Activated CD4-positive, alpha-beta T cell treated with anti-CD3 and anti-CD28 coated beads, Interleukin-2, amount 50 U/mL, for 1 hour (primary cell): ENCODE results near the gene GCA.

Experiments
- DNase-seq: peaks from one replicate; pipeline ENCODE4 v3.0.0-alpha.2; 2020

GCA gene

GRCh38 chr2:162328424-162329157 is 15.3 kb upstream of the GCA start:
- DNase-seq, result no peak

- DNase-seq, result no peak
Measured at GRCh38 chr2:162330881-162331280, 13.1 kb upstream of the GCA start.

DNA sequence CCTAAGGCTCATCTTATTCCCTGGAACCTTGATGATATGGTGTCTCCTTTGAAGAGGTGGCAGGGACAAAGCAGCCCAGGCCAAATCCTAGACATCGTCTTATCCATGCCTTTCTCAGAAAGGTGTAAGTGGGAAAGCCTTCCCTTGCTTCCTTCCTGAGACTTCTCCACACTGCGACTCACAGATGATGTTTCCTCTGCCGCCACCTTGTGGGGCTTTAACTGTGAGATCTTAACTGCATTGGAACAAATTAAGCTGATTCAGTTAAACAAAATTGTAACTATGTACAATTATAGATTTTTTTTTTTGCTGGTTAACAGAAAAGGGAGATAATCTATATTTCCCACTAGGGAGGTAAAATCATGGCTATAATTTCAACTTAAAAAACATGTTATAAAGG is 10.0 kb upstream of the GCA start:
- DNase-seq, result peak; percentile 8

GRCh38 chr2:162337868-162338267 is 6.1 kb upstream of the GCA start:
- no peak for DNase-seq

- no peak for DNase-seq
Measured at GRCh38 chr2:162340822-162341221, 3.1 kb upstream of the GCA start.

DNA sequence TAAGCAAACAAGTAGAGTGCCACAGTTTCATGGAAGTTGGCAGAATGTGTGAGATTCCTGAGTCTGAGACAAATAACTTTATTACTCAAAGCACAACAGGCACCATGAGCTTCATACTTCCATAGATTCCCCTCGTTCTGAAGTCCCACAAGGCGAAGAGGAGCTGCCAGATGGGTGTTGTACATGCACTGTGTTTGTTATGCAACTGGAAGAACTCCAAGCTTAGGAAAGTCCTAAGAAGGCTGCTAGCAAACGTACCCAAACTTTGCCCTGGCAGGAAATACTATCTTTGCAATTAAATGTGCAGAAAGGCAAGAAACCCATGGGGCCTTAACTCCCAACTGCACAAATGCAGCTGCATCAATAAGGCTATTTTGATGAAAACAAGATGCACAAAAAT is 1.6 kb upstream of the GCA start:
- DNase-seq, result no peak

DNA sequence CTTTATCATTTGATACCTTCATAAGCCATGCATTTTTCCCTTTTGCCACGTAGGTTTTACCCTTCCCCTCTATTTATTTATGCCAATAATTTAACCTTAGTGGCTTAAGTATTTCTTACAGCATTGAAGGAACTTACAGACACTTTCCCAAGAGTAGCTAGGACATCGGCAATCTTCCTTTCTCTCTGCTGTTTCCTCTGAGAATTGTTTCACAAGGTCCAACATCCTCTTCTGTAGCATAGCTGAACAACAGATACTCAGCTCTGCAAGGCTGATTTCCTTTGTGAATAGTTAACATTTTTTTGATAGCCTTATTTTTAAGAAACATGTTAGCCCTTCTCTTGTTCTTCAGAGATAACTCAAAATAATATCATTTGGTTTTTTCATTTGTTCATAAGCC is 1.1 kb upstream of the GCA start:
- no peak for DNase-seq

DNA sequence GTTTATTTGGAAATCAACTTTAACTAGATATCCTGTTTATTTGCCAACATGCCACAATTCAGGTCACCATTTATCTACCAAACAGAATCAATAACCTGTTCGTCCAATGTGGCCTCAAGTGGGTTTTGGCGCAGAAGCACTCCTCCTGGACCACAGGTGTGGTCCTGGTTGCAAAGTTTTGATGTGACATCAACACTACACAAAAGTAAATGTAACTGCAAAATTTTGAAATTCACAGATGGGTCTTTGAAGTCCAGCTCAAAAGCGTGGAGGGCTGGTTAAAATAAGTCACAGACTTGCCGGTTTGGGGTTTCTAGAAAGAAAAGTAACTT is 474 bp upstream of the GCA start:
- no peak for DNase-seq

GRCh38 chr2:162344617-162344950 is 652 bp downstream of the GCA start:
- no peak for DNase-seq

- DNase-seq, result no peak
Measured at GRCh38 chr2:162365392-162365791, 21.5 kb downstream of the GCA start.

DNA sequence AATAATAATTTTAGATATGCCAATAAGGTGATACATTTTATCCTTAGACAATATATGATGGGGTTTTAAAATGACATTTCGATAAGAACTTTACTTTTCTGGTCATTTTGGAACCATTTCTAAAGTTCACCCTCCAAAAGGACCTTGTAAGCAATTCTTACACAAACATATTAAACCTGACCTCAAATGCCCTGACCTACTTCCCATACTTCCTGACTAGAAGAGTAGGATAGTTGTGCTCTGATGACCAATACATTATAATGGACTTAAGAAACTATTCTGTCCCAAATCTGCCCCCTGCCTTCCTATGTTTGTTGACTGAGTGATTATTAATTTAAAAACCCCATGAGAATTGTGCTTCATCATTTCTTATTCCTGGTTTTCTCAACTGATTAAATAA is 24.6 kb downstream of the GCA start:
- no peak for DNase-seq

DNA sequence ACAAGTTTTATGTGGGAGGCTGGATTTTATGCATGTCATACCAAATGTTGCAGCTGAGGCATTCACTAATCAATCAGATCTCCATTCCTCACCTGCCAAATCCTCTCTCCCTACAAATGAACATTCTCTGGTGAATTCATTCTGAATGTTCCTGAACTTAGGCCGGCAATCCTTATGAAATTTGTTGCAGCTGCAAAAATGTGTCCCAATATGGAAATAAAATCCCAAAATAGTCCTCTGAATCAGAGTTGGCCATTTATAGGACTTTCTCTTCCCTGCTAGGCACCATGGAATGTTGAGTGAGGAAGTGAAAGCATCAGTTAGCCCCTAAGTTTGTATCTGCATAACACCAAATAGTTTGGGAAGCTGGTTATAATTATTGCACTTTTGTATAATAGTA is 25.6 kb downstream of the GCA start:
- no peak for DNase-seq

DNA sequence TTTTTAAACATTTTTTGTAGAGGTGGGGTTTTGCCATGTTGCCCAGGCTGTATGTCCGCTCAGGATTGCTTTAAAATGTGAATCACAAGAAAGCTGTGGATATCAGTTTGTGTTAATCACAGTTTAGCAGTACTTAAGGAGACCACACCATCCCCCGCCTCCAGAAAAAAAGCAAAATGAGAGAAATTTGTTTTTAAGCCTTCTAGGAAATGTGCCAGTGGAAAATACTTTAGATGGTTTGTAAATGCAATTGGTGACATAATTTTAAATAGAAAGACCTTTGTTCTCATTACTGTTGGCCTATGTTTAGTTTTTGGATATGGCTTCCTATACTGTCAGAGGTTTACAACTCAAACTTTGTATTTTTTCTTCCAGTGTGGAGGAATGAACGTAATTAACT is 27.0 kb downstream of the GCA start:
- no peak for DNase-seq

DNA sequence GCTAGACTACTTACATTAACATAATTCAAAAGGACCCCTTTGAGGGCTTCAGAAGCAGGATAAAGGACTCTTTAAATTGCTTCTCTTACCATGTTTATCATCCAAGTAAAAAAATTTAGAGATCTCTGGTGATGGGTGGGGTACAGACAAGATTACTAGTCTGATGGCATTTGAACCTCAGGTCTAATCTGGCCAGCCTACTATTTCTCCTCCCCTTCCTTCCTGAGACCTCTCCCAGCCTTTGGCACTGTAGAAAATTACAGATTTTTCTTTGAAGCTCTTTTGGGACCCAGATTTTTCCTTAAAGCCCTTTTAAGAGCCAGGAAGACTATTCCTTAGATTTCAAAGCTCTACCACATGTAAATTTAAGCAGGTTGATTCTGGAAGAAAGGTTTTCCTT is 28.9 kb downstream of the GCA start:
- DNase-seq, result no peak

DNA sequence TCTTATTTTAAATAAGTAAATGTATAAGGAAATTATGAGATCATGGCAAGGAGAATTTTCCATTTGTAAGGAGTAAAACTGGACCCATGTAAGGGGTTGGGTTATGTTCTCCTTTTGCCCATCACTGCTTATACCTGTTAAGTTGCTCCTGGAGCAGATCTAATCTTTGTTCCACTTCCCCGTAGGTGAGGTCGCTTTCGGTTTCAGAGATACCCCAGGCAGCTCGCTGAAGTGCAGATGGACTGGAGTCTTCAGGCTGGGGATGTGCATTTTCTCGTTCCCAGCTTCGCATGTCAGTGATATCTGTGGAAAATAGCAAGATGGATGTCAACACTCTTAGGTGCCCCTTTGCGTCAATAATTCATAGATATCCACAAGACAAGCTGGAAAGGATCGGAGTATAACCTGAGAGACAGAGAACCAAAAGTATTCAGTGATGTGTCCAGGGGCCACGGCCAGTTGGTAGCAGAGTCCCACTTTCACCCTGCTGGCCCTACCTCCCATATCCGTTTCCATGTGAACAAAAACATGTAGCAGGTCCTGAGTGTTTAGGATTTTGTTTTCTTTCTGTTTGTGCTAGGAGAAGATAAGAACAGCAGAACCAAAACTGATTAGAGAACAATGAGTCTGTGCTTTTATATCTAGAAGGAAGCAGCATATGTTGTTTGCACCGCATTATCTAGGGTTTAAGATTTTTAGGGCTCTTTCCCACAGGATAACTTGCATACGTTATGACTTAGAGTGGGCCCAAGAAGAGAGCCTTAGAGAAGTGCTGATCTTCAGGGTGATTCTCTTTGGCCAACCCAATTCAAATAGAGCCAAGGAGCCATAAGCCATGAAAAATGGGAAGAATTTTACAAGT is 36.0 kb downstream of the GCA start:
- no peak for DNase-seq

GRCh38 chr2:162381851-162382250 is 37.9 kb downstream of the GCA start:
- DNase-seq, result no peak

DNA sequence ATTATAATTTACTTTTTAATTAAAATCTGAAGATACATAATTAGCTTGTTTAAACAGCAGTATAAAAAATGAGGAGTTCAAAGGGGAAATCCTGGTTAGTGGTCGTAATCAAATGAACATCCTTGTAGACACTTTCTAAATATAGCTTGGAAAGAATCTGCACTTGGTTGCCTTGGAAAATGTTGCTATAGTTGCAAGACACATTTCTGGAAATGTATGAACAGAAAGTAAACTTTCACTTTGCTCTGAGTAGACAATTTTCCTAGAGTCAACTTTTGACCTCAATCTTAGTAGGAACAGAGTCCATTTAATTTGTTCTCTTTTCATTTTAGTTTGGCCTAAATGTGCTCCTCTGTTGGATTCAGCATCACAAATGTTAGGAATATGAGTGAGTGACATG is 38.3 kb downstream of the GCA start:
- DNase-seq, result no peak

GRCh38 chr2:162385536-162385935 is 41.6 kb downstream of the GCA start:
- DNase-seq, result no peak

GRCh38 chr2:162390801-162391200 is 46.9 kb downstream of the GCA start:
- no peak for DNase-seq

- DNase-seq, result no peak
Measured at GRCh38 chr2:162400336-162400735, 56.4 kb downstream of the GCA start.

DNA sequence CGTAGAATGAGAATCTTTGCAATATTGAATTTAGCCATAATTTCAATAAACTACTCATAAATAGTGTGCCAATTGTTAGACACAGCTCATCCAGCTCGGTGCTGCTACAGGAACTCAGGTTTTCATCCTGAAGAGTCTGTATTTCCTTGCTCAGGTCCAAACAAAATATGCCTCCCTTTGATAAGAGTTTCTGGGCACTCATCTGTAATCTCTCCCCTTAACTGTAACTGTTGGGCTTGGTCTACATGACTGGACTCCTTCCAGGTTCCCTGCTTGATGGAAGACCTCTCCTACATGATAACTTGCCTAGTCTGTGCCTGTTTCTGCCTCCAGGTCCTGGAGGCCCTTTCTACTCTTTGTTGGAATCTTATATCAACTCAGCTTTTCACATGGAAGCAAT is 57.9 kb downstream of the GCA start:
- no peak for DNase-seq

- DNase-seq, result no peak
Measured at GRCh38 chr2:162403884-162404283, 60.0 kb downstream of the GCA start.
